Progenitor cell of endocrine pancreas (in vitro differentiated cells): ENCODE results near the gene TCF12. TPM values are rescaled to one million over a fixed set of nuclear protein-coding genes. Genes with fewer than 3 reads are reported as not detected.

Experiments
- DNase-seq: peaks from one replicate; pipeline ENCODE4 v3.0.0; 2021; ENCODE audit warnings: low spot score; ENCODE audit not compliant: unreplicated experiment
- H3K27ac Mint-ChIP-seq: 2 replicates; pipeline ENCODE4 v1.8.0; 2021; ENCODE audit warnings: mild to moderate bottlenecking, moderate library complexity, mixed read lengths
- H3K27me3 Mint-ChIP-seq: 2 replicates; pipeline ENCODE4 v1.8.0; 2021; ENCODE audit warnings: mixed read lengths
- H3K36me3 Mint-ChIP-seq: 2 replicates; pipeline ENCODE4 v1.8.0; 2022; ENCODE audit warnings: mixed read lengths; ENCODE audit not compliant: insufficient read depth
- H3K4me1 Mint-ChIP-seq: 2 replicates; pipeline ENCODE4 v1.8.0; 2021; ENCODE audit warnings: low read depth, mixed read lengths
- H3K4me3 Mint-ChIP-seq: 2 replicates; pipeline ENCODE4 v1.8.0; 2021; ENCODE audit warnings: low read depth, mild to moderate bottlenecking, moderate library complexity, mixed read lengths
- H3K9me3 Mint-ChIP-seq: 2 replicates; pipeline ENCODE4 v1.8.0; 2021; ENCODE audit warnings: low read depth, mixed read lengths
- total RNA-seq: library from RNA; stranded (reverse); gene quantifications from 2 replicates; pipeline ENCODE4 v1.2.1, GENCODE V29; 2021
- TF ChIP-seq, protein P1 (sequence below): fragments of 200-600 bp; sonication (generic); IDR thresholded peaks from one replicate; pipeline ENCODE4 v1.5.0; 2021; ENCODE audit warnings: antibody characterized with exemption, mild to moderate bottlenecking; ENCODE audit not compliant: unreplicated experiment

Gene TCF12
- total RNA-seq, 1 donor from 2014 or later = 164 TPM

DNA sequence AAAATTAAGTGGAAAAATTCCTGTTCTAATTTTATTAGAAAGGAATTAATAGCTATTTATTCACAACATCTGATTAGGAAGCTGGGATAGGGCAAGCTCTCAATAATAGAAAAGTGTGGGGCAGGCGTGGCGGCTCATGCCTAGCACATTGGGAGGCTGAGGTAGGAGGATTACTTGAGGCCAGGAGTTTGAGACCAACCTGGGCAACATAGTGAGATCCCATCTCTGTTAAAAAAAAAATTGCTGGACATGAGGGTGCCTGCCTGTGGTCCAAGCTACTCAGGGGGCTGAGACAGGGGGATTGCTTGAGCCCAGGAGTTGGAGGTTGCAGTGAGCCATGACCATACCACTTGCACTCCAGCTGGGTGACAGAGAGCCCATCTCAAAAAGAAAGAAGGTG lies 119.6 kb downstream of the TCF12 start:
- H3K4me1 Mint-ChIP-seq = peaks cover 40% of the 10 kb centered on the region
- no peak overlapping the region for H3K4me3 Mint-ChIP-seq
- DNase-seq = no peak
- H3K36me3 Mint-ChIP-seq = peaks cover 7% of the 10 kb centered on the region
- TF ChIP-seq, protein P1, sequence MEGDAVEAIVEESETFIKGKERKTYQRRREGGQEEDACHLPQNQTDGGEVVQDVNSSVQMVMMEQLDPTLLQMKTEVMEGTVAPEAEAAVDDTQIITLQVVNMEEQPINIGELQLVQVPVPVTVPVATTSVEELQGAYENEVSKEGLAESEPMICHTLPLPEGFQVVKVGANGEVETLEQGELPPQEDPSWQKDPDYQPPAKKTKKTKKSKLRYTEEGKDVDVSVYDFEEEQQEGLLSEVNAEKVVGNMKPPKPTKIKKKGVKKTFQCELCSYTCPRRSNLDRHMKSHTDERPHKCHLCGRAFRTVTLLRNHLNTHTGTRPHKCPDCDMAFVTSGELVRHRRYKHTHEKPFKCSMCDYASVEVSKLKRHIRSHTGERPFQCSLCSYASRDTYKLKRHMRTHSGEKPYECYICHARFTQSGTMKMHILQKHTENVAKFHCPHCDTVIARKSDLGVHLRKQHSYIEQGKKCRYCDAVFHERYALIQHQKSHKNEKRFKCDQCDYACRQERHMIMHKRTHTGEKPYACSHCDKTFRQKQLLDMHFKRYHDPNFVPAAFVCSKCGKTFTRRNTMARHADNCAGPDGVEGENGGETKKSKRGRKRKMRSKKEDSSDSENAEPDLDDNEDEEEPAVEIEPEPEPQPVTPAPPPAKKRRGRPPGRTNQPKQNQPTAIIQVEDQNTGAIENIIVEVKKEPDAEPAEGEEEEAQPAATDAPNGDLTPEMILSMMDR = no peak
- H3K27me3 Mint-ChIP-seq = no peaks in the 10 kb centered on the region
- no peaks in the 10 kb centered on the region for H3K9me3 Mint-ChIP-seq
- no peak overlapping the region for H3K27ac Mint-ChIP-seq

DNA sequence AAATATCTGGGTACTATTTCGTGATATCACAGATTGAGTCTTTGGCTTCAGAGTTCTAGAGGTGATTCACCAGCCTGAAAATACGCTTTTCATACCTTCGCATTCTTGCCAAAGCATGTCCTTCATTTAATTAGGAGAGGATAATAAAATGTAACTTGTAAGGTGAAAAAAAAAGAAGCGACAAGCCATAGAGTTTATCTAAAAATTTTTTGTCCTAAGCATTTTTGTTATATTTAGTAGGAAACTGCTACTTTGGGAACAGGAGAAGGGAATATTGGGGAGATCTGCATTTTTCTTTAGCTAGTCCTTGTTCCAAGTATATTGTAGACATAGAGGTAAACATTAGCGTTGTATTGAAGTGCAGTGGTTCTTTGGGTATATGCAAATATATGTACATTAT lies 120.1 kb downstream of the TCF12 start:
- Mint-ChIP-seq H3K4me3 (no peak overlapping the region), H3K4me1 (peaks cover 38% of the 10 kb centered on the region), H3K9me3 (no peaks in the 10 kb centered on the region), H3K27me3 (no peaks in the 10 kb centered on the region), H3K27ac (no peak overlapping the region), H3K36me3 (peaks cover 7% of the 10 kb centered on the region)
- no peak for DNase-seq
- TF ChIP-seq, protein P1 = no peak

DNA sequence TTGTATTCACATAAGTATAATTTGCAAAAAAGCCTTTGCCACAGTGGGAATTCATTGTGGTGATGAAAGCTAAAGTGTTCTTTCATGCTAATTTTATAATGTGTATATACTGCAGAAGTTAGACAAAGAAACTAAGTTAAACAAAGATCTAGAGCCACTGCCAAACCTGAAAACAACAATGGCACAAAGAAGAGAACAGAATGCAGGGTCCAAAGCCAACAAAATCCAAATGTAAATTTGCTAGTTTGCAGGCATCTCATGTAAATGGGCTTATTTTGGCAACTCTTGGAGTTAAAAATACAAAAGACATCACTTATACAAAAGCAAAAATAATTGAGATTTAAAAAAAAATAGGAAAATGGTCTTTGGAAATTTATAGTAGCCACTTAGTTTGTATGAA lies 123.0 kb downstream of the TCF12 start:
- Mint-ChIP-seq H3K27me3 (no peaks in the 10 kb centered on the region), H3K9me3 (no peaks in the 10 kb centered on the region), H3K4me3 (no peak overlapping the region), H3K36me3 (peaks cover 7% of the 10 kb centered on the region), H3K27ac (no peak overlapping the region), H3K4me1 (peaks cover 36% of the 10 kb centered on the region)
- TF ChIP-seq, protein P1 = no peak
- no peak for DNase-seq

DNA sequence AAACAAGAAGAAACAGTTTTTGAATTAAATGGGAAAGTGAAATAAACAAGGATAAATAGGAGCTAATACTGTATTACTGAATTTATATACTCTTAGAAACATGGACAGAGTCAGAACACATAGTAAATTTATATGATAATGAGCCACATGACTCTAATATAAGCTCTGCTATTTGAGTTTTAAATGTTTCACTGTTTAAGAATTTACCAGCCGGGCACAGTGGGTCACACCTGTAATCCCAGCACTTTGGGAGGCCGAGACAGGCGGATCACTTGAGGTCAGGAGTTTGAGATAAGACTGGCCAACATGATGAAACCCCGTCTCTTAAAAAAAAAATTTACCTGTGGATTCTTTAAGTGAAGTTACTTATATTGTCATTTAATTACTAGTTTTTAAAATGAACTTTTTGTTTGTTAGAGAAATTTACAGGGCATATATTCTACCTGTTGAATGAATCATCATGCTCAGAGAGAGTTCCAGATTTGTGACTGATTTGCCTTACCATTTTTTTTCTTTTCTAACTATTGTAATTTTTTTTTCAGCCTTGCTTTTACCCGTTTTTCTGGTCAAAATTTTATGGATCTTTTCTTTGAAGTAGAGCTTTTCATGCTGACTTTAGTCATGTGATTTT lies 125.7 kb downstream of the TCF12 start:
- Mint-ChIP-seq H3K9me3 (no peaks in the 10 kb centered on the region), H3K4me1 (peaks cover 33% of the 10 kb centered on the region), H3K27me3 (no peaks in the 10 kb centered on the region), H3K4me3 (no peak overlapping the region), H3K36me3 (peaks cover 2% of the 10 kb centered on the region), H3K27ac (no peak overlapping the region)
- TF ChIP-seq, protein P1 = no peak
- no peak for DNase-seq

DNA sequence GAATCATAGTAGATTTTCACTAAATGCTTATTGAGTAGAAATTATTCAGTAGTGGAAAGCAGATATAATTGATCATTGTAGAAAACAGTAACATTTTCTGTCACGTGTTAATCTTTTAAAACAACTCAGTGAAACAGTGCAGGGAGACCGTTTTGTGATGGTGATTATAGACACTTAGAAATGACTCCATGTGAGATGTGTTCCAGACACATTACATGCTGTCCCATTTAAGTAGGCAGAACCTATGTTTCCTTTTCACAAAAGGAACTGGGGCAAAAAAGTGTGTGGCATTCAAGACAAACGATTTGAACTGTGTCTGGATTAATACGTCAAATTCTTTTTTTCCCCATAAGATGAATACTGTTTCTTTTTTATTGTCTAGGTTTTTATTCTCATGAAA lies 126.5 kb downstream of the TCF12 start:
- Mint-ChIP-seq H3K27me3 (no peaks in the 10 kb centered on the region), H3K27ac (no peak overlapping the region), H3K4me3 (no peak overlapping the region), H3K9me3 (no peaks in the 10 kb centered on the region), H3K36me3 (peaks cover 2% of the 10 kb centered on the region), H3K4me1 (peaks cover 29% of the 10 kb centered on the region)
- TF ChIP-seq, protein P1 = no peak
- DNase-seq = no peak
